Activated CD4-positive, CD25-positive, alpha-beta regulatory T cell treated with anti-CD3 and anti-CD28 coated beads, Interleukin-2, amount 50 U/mL, for 16 hours (primary cell): Measurements from ENCODE around the gene LBHD2.
"Not testable (repeated sequence)": the region's sequence is repeated elsewhere in the genome, so short reads cannot be mapped to it uniquely, and the experiment has no call there.

Experiments used
- DNase-seq: peaks from one replicate; pipeline ENCODE4 v3.0.0-alpha.2; 2020; ENCODE audit warnings: low read depth, low spot score

LBHD2 gene

GRCh38 chr14:103119527-103119926 is 35.5 kb downstream of the LBHD2 start:
- DNase-seq, result not testable (repeated sequence)

- DNase-seq, result no peak
Measured at GRCh38 chr14:103121121-103121845, 37.3 kb downstream of the LBHD2 start.

GRCh38 chr14:103121846-103122584 is 38.0 kb downstream of the LBHD2 start:
- no peak for DNase-seq

- DNase-seq, result no peak
Measured at GRCh38 chr14:103122585-103122946, 38.6 kb downstream of the LBHD2 start.

- no peak for DNase-seq
Measured at GRCh38 chr14:103122947-103123633, 39.1 kb downstream of the LBHD2 start, which contains the start of gene TNFAIP2. TSS of gene TNFAIP2 (plus strand) at chr14:103123461. CDS start at chr14:103126458, 2,997 bp downstream.

- no peak for DNase-seq
Measured at GRCh38 chr14:103123634-103124500, 39.9 kb downstream of the LBHD2 start.

- DNase-seq, result no peak
Measured at GRCh38 chr14:103124501-103125001, 40.5 kb downstream of the LBHD2 start.

- DNase-seq, result no peak
Measured at GRCh38 chr14:103125098-103126070, 41.4 kb downstream of the LBHD2 start.

- no peak for DNase-seq
Measured at GRCh38 chr14:103126088-103126872, 42.3 kb downstream of the LBHD2 start.

- no peak for DNase-seq
Measured at GRCh38 chr14:103126873-103127304, 42.9 kb downstream of the LBHD2 start.

- no peak for DNase-seq
Measured at GRCh38 chr14:103127356-103127755, 43.3 kb downstream of the LBHD2 start.

GRCh38 chr14:103127861-103128598 is 44.0 kb downstream of the LBHD2 start:
- no peak for DNase-seq

GRCh38 chr14:103128631-103129300 is 44.8 kb downstream of the LBHD2 start:
- DNase-seq, result no peak

GRCh38 chr14:103129301-103130016 is 45.4 kb downstream of the LBHD2 start:
- DNase-seq, result no peak

GRCh38 chr14:103130017-103130764 is 46.2 kb downstream of the LBHD2 start:
- no peak for DNase-seq

GRCh38 chr14:103130965-103131364 is 47.0 kb downstream of the LBHD2 start:
- no peak for DNase-seq

GRCh38 chr14:103131580-103131979 is 47.6 kb downstream of the LBHD2 start:
- DNase-seq, result no peak
